BLaER1 (cell line): Measurements from ENCODE around the gene RRP12.
"Not testable (repeated sequence)": the region's sequence is repeated elsewhere in the genome, so short reads cannot be mapped to it uniquely, and the experiment has no call there.

ENCODE experiments used
- H3K27ac ChIP-seq: shearing (Covaris generic); formaldehyde crosslinking; 2 replicates; pipeline ENCODE4 v1.8.1; 2022
- H3K27me3 ChIP-seq: shearing (Covaris generic); formaldehyde crosslinking; 2 replicates; pipeline ENCODE4 v1.8.1; 2022
- H3K36me3 ChIP-seq: shearing (Covaris generic); formaldehyde crosslinking; 2 replicates; pipeline ENCODE4 v1.8.1; 2022
- H3K4me1 ChIP-seq: shearing (Covaris generic); formaldehyde crosslinking; 2 replicates; pipeline ENCODE4 v1.8.1; 2022
- H3K4me2 ChIP-seq: shearing (Covaris generic); formaldehyde crosslinking; 2 replicates; pipeline ENCODE4 v1.8.1; 2022
- H3K4me3 ChIP-seq: shearing (Covaris generic); formaldehyde crosslinking; 2 replicates; pipeline ENCODE4 v1.8.1; 2022
- H3K9ac ChIP-seq: shearing (Covaris generic); formaldehyde crosslinking; 2 replicates; pipeline ENCODE4 v1.8.1; 2022
- H3K9me3 ChIP-seq: shearing (Covaris generic); formaldehyde crosslinking; 2 replicates; pipeline ENCODE4 v1.8.1; 2022
- H4K20me1 ChIP-seq: shearing (Covaris generic); formaldehyde crosslinking; 2 replicates; pipeline ENCODE4 v1.8.1; 2022
- Cebpa-rat ChIP-seq: shearing (Covaris generic); IDR thresholded peaks from 2 replicates; pipeline ENCODE4 v1.8.1; 2022

Gene RRP12

GRCh38 chr10:97358349-97358748 is 42.8 kb downstream of the RRP12 start:
- no peak for TF ChIP-seq Cebpa-rat
- H3K4me1 ChIP-seq, result peaks cover 36% of the 10 kb centered on the region
- H3K9me3 ChIP-seq, result no peaks in the 10 kb centered on the region
- H3K4me2 ChIP-seq, result no peak overlapping the region
- H3K4me3 ChIP-seq, result no peak overlapping the region
- H3K9ac ChIP-seq, result no peak overlapping the region
- H4K20me1 ChIP-seq, result no peaks in the 10 kb centered on the region
- 0 out of 2 replicates have a peak overlapping the region, but pooled peaks have one; percentile 26 for H3K27ac ChIP-seq
- peaks cover 57% of the 10 kb centered on the region for H3K36me3 ChIP-seq
- H3K27me3 ChIP-seq, result no peaks in the 10 kb centered on the region

- Histone ChIP-seq H3K9me3 (no peaks in the 10 kb centered on the region), H4K20me1 (no peaks in the 10 kb centered on the region), H3K27me3 (no peaks in the 10 kb centered on the region), H3K27ac (peak overlapping the region; percentile 81), H3K9ac (0 out of 2 replicates have a peak overlapping the region, but pooled peaks have one; percentile 8), H3K4me3 (no peak overlapping the region), H3K4me1 (peaks cover 31% of the 10 kb centered on the region), H3K36me3 (peaks cover 50% of the 10 kb centered on the region), H3K4me2 (peak overlapping the region; percentile 71)
- no peak for TF ChIP-seq Cebpa-rat
Measured at GRCh38 chr10:97356918-97357317, 44.2 kb downstream of the RRP12 start.

GRCh38 chr10:97356318-97356914 is 44.7 kb downstream of the RRP12 start:
- Histone ChIP-seq H3K4me3 (no peak overlapping the region), H3K36me3 (peaks cover 51% of the 10 kb centered on the region), H4K20me1 (no peaks in the 10 kb centered on the region), H3K9ac (peak overlapping the region; percentile 54), H3K4me1 (peaks cover 33% of the 10 kb centered on the region), H3K27me3 (no peaks in the 10 kb centered on the region), H3K9me3 (no peaks in the 10 kb centered on the region), H3K4me2 (peak overlapping the region; percentile 71), H3K27ac (peak overlapping the region; percentile 81)
- TF ChIP-seq Cebpa-rat, result no peak

GRCh38 chr10:97355571-97355975 is 45.6 kb downstream of the RRP12 start:
- H3K36me3 ChIP-seq, result peaks cover 43% of the 10 kb centered on the region
- H3K9ac ChIP-seq, result peak overlapping the region; percentile 54

GRCh38 chr10:97353945-97354344 is 47.2 kb downstream of the RRP12 start:
- Histone ChIP-seq H3K27me3 (no peaks in the 10 kb centered on the region), H3K9me3 (no peaks in the 10 kb centered on the region), H3K27ac (no peak overlapping the region), H4K20me1 (no peaks in the 10 kb centered on the region), H3K4me3 (no peak overlapping the region), H3K4me2 (no peak overlapping the region), H3K36me3 (peaks cover 39% of the 10 kb centered on the region), H3K9ac (no peak overlapping the region), H3K4me1 (peaks cover 36% of the 10 kb centered on the region)
- no peak for TF ChIP-seq Cebpa-rat

More at GRCh38 chr10:97355571-97355975, 45.6 kb downstream of the RRP12 start:
- H3K27ac ChIP-seq, result peak overlapping the region; percentile 81
- H3K4me3 ChIP-seq, result no peak overlapping the region
- H3K9me3 ChIP-seq, result no peaks in the 10 kb centered on the region
- H3K4me1 ChIP-seq, result peaks cover 36% of the 10 kb centered on the region
- TF ChIP-seq Cebpa-rat, result no peak
- peak overlapping the region; percentile 71 for H3K4me2 ChIP-seq
- H3K27me3 ChIP-seq, result no peaks in the 10 kb centered on the region
- no peaks in the 10 kb centered on the region for H4K20me1 ChIP-seq

- H3K4me1 ChIP-seq, result peaks cover 11% of the 10 kb centered on the region
- no peak for TF ChIP-seq Cebpa-rat
Measured at GRCh38 chr10:97349752-97350513, 51.2 kb downstream of the RRP12 start.

GRCh38 chr10:97347317-97347716 is 53.8 kb downstream of the RRP12 start:
- TF ChIP-seq Cebpa-rat, result no peak
- H3K4me3 ChIP-seq, result no peak overlapping the region
- 0 out of 2 replicates have a peak, but pooled peaks cover 5% of the 10 kb centered on the region for H3K4me1 ChIP-seq
- H4K20me1 ChIP-seq, result no peaks in the 10 kb centered on the region
- H3K9ac ChIP-seq, result no peak overlapping the region
- H3K9me3 ChIP-seq, result no peaks in the 10 kb centered on the region
- H3K27me3 ChIP-seq, result no peaks in the 10 kb centered on the region
- H3K27ac ChIP-seq, result no peak overlapping the region
- peaks cover 21% of the 10 kb centered on the region; the same call in 1 of the 2 replicates for H3K36me3 ChIP-seq
- no peak overlapping the region for H3K4me2 ChIP-seq

More at GRCh38 chr10:97349752-97350513, 51.2 kb downstream of the RRP12 start:
- Histone ChIP-seq H3K36me3 (peaks cover 28% of the 10 kb centered on the region; the same call in 1 of the 2 replicates), H3K4me3 (no peak overlapping the region), H4K20me1 (no peaks in the 10 kb centered on the region), H3K4me2 (no peak overlapping the region), H3K27me3 (no peaks in the 10 kb centered on the region), H3K27ac (no peak overlapping the region), H3K9ac (no peak overlapping the region), H3K9me3 (no peaks in the 10 kb centered on the region)

- not testable (repeated sequence) for H3K9me3 ChIP-seq, H3K4me1 ChIP-seq, H3K4me3 ChIP-seq, H3K9ac ChIP-seq, H3K27ac ChIP-seq, H4K20me1 ChIP-seq, H3K4me2 ChIP-seq, H3K36me3 ChIP-seq, H3K27me3 ChIP-seq
Measured at GRCh38 chr10:97343664-97344063, 57.5 kb downstream of the RRP12 start.

GRCh38 chr10:97341416-97341815 is 59.7 kb downstream of the RRP12 start:
- no peak overlapping the region for H3K4me3 ChIP-seq
- peaks cover 12% of the 10 kb centered on the region for H3K4me1 ChIP-seq
- TF ChIP-seq Cebpa-rat, result no peak
- no peaks in the 10 kb centered on the region for H3K9me3 ChIP-seq
- no peaks in the 10 kb centered on the region for H3K36me3 ChIP-seq
- H4K20me1 ChIP-seq, result no peaks in the 10 kb centered on the region
- no peak overlapping the region for H3K27ac ChIP-seq
- H3K27me3 ChIP-seq, result no peaks in the 10 kb centered on the region
- H3K9ac ChIP-seq, result no peak overlapping the region
- H3K4me2 ChIP-seq, result no peak overlapping the region

GRCh38 chr10:97338041-97338440 is 63.1 kb downstream of the RRP12 start:
- Histone ChIP-seq H3K4me2 (no peak overlapping the region), H3K27ac (no peak overlapping the region), H4K20me1 (peaks cover 14% of the 10 kb centered on the region), H3K4me1 (peaks cover 28% of the 10 kb centered on the region), H3K27me3 (no peaks in the 10 kb centered on the region), H3K36me3 (no peaks in the 10 kb centered on the region), H3K9ac (no peak overlapping the region), H3K9me3 (no peaks in the 10 kb centered on the region), H3K4me3 (no peak overlapping the region)
- no peak for TF ChIP-seq Cebpa-rat
